Measurements from ENCODE around the gene RGS19. TPM values are rescaled to one million over a fixed set of nuclear protein-coding genes. Genes with fewer than 3 reads are reported as not detected.

RGS19 gene
- total and polyA plus RNA-seq, 2 experiments from 2014 or later = 9.0 to 12.3 TPM

DNA sequence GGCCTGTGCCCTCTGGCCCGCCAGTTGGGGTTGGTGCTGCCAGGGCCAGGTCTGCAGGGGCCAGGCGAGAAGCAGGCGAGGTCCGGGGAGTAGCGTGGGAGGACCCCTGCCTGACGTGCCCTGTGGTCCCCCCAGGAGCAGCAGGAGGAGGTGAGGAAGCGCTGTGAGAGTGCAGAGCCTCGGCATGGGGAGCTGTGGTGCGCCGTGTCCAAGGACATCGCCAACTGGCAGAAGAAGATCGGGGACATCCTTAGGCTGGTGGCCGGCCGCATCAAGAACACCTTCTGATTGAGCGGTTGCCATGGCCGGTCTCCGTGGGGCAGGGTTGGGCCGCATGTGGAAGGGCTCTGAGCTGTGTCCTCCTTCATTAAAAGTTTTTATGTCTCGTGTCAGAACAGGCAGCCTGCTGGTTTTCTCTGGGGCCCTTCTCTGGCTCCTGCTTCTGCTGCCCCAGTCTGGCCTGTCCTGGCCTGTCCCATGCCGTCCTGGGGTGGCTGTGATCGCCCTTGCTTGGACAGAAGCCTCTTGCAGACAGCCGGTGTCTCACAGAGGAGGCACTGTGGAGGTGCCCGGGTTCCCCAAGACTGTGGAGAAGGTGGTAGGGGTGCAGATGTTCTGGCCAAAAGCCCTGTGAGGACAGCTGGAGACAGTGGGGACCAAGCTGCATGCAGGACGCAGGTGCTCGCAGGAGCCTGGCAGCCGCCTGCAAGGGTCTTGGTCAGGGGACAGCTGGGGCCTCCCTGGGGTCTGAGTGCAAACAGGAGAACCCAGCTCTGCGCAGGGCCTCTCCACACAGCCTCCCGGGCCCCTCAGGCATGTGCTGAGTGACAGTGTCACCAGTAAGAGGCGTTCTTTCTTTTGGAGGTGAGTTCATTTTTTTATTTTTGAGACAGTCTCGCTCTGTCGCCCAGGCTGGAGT lies 46.4 kb downstream of the RGS19 start:
- peaks cover 13% of the 10 kb centered on the region for H3K27me3 ChIP-seq
- no peak overlapping the region for H3K4me3 ChIP-seq
- peaks cover 8% of the 10 kb centered on the region for H3K4me1 ChIP-seq (ENCODE audit: low read depth)
- DNase-seq (ENCODE audit: low read depth in 1 of 2, low spot score in 1 of 2) = no peak
- TF ChIP-seq, protein P1, sequence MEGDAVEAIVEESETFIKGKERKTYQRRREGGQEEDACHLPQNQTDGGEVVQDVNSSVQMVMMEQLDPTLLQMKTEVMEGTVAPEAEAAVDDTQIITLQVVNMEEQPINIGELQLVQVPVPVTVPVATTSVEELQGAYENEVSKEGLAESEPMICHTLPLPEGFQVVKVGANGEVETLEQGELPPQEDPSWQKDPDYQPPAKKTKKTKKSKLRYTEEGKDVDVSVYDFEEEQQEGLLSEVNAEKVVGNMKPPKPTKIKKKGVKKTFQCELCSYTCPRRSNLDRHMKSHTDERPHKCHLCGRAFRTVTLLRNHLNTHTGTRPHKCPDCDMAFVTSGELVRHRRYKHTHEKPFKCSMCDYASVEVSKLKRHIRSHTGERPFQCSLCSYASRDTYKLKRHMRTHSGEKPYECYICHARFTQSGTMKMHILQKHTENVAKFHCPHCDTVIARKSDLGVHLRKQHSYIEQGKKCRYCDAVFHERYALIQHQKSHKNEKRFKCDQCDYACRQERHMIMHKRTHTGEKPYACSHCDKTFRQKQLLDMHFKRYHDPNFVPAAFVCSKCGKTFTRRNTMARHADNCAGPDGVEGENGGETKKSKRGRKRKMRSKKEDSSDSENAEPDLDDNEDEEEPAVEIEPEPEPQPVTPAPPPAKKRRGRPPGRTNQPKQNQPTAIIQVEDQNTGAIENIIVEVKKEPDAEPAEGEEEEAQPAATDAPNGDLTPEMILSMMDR (IDR thresholded peaks at IDR 0.05; ENCODE audit: low read depth, low read length) = no peak
- no peak overlapping the region for H3K27ac ChIP-seq
- no peaks in the 10 kb centered on the region for H3K9me3 ChIP-seq (ENCODE audit: low read depth)
- peaks cover 30% of the 10 kb centered on the region for H3K36me3 ChIP-seq

DNA sequence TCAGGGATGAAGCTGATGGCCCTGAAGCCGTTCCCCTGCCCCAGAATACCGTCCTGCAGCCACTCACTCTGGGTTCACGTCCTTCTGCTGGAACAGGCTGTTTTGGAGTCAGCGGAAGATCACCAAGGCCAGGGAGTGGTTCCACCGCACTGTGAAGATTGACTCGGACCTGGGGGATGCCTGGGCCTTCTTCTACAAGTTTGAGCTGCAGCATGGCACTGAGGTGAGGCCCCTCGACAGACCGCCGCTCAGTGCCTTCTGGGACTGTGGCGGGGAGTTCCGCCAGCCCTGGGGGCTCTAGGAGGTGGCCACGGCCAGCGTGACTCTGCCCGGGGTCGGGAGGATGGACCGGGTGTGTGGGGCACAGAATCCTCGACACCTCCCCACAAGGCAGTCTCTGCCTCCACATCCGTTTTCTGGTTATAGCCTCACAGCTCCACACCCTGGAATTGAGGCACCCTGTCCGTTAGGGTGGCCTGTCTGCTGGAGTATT lies 47.5 kb downstream of the RGS19 start:
- DNase-seq (ENCODE audit: low read depth in 1 of 2, low spot score in 1 of 2) = no peak
- Histone ChIP-seq H3K4me3 (no peak overlapping the region), H3K9me3 (ENCODE audit: low read depth) (no peaks in the 10 kb centered on the region), H3K27ac (no peak overlapping the region), H3K4me1 (ENCODE audit: low read depth) (peaks cover 8% of the 10 kb centered on the region), H3K27me3 (peaks cover 2% of the 10 kb centered on the region), H3K36me3 (peaks cover 40% of the 10 kb centered on the region)
- TF ChIP-seq, protein P1 (IDR thresholded peaks at IDR 0.05; ENCODE audit: low read depth, low read length) = no peak

DNA sequence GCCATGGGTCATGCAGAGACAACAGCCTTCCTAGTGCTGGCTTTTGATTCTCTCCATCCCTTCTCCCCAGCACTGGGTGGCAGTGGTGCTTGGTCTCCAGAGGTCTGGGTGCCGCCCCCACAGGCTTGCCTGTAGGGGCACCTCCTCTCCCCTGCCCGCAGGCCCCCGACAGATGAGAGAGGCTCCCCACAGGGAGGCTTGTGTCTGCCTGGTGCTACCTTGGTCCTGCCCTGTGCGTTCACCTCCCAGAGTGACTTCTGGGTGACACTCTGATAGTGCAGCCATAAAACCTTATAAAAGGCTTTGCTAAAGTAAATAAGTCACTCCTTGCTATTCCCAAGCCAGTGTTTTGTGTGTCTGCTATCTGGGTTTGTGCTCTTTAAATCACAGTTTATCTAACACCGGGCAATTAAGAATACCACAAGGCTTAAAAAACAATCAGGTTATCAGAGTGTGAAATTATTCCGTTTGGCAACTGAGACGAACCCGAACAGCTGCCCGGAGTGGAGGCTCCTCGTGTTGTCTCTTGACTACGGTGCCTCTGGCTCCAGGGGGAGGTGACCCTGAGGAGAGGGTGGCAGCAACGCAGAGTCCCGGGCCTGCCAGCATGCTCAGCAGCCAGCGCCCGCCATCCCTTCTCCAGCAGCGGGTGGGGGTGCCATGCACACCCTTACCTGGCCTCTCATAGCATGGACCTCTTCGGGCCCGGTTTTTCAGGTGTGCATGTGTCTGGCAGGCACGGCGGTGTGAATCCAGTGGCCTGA lies 48.8 kb downstream of the RGS19 start:
- Histone ChIP-seq H3K4me1 (ENCODE audit: low read depth) (peaks cover under 1% of the 10 kb centered on the region), H3K27me3 (no peaks in the 10 kb centered on the region), H3K4me3 (no peak overlapping the region), H3K27ac (no peak overlapping the region), H3K9me3 (ENCODE audit: low read depth) (no peaks in the 10 kb centered on the region), H3K36me3 (peaks cover 47% of the 10 kb centered on the region)
- TF ChIP-seq, protein P1 (IDR thresholded peaks at IDR 0.05; ENCODE audit: low read depth, low read length) = no peak
- no peak for DNase-seq (ENCODE audit: low read depth in 1 of 2, low spot score in 1 of 2)

DNA sequence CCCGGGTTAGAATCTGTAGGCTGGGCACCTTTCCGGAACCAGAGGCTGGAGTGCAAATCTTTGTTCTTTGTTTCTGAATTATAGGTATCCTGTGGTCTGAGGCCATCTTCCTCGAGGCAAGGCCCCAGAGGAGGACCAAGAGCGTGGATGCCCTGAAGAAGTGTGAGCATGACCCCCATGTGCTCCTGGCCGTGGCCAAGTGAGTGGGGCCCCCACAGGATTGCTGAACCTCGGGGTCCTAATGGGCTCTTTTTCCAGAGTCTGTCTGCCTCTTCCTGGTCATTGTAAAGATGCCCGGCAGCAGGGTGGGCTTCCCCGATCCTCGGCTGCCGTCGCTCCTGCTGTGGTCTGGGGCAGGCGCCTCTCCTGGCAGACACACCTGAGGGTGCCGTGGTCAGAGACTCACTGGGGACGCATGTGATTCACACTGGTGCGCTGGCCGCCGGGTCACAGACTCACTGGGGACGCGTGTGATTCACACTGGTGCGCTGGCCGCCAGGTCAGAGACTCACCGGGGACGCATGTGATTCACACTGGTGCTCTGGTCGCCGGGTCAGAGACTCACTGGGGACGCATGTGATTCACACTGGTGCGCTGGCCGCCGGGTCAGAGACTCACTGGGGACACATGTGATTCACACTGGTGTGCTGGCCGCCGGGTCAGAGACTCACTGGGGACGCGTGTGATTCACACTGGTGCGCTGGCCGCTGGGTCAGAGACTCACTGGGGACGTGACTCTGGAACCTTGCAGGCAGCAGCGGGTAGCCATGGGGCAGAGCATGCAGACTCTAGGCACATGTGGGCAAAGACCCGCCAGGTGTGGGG lies 49.8 kb downstream of the RGS19 start:
- Histone ChIP-seq H3K27me3 (no peaks in the 10 kb centered on the region), H3K9me3 (ENCODE audit: low read depth) (no peaks in the 10 kb centered on the region), H3K36me3 (peaks cover 55% of the 10 kb centered on the region), H3K4me1 (ENCODE audit: low read depth) (no peaks in the 10 kb centered on the region), H3K4me3 (no peak overlapping the region), H3K27ac (no peak overlapping the region)
- TF ChIP-seq, protein P1 (IDR thresholded peaks at IDR 0.05; ENCODE audit: low read depth, low read length) = no peak
- no peak for DNase-seq (ENCODE audit: low read depth in 1 of 2, low spot score in 1 of 2)
